ENCODE measurements around the gene RNF166.

GRCh38 chr16:88714420-88715302 is 8.5 kb upstream of the RNF166 start:
- TF ChIP-seq SUZ12 (IDR thresholded peaks at IDR 0.05; ENCODE audit: extremely low read depth, insufficient read depth, insufficient read length) = no peak
- TF ChIP-seq YY1 (IDR thresholded peaks at IDR 0.05; ENCODE audit: insufficient read depth, insufficient read length) = no peak
- TF ChIP-seq ZNF274 (IDR thresholded peaks at IDR 0.05; ENCODE audit: low read depth, low read length) = no peak
